Panc1 (cell line): ENCODE results near the gene TTC3. TPM values are rescaled to one million over a fixed set of nuclear protein-coding genes. Genes with fewer than 3 reads are reported as not detected.

Source experiments
- ATAC-seq: fragments of 200-7000 bp; cut with Tn5 transposase; 2 replicates; pipeline ENCODE4 v1.9.1; 2020; ENCODE audit warnings: mild to moderate bottlenecking, moderate library complexity
- BruUV-seq: library from RNA; stranded (reverse); fragments of 400-500 nt; replicated peaks from 2 replicates; lab custom pipeline; 2021; lab: Mats Ljungman, UMichigan
- CTCF ChIA-PET: fragments of 300-600 bp; sonication (Branson Sonifier 250); formaldehyde crosslinking; loops from one replicate; lab custom pipeline; 2022; ENCODE audit warnings: antibody characterized with exemption; lab: Charles Lee
- POLR2A ChIA-PET: fragments of 300-600 bp; sonication (Branson Sonifier 250); formaldehyde crosslinking; loops from one replicate; lab custom pipeline; 2022; ENCODE audit warnings: antibody characterized with exemption; lab: Charles Lee
- DNase-seq: peaks from one replicate; pipeline ENCODE4 v3.0.0-alpha.2; 2010; ENCODE audit warnings: low read depth, low spot score
- H3K27ac ChIP-seq: 2 replicates; pipeline ENCODE4 v1.5.1; 2011; ENCODE audit warnings: mild to moderate bottlenecking, low read length, inconsistent platforms
- H3K27me3 ChIP-seq: fragments of 200-500 bp; sonication (Bioruptor generic); 2 replicates; pipeline ENCODE4 v1.6.0; 2014; ENCODE audit warnings: low read length, inconsistent platforms; ENCODE audit not compliant: control insufficient read depth, insufficient read depth
- H3K36me3 ChIP-seq: fragments of 200-500 bp; sonication (Bioruptor generic); 2 replicates; pipeline ENCODE4 v1.5.1; 2014; ENCODE audit warnings: inconsistent platforms, mild to moderate bottlenecking, low read length, moderate library complexity; ENCODE audit not compliant: control insufficient read depth, insufficient read depth
- H3K4me1 ChIP-seq: 2 replicates; pipeline ENCODE4 v1.5.1; 2011; ENCODE audit warnings: inconsistent platforms, mild to moderate bottlenecking, low read length, moderate library complexity; ENCODE audit not compliant: control insufficient read depth, insufficient read depth
- H3K4me3 ChIP-seq, 2 experiments: 2 replicates each; pipeline ENCODE4 v1.5.1; 2011 to 2012; ENCODE audit warnings: low read depth in 2 of 2, low read length in 2 of 2, mild to moderate bottlenecking in 2 of 2, inconsistent platforms in 1 of 2, moderate library complexity in 1 of 2
- H3K9me3 ChIP-seq: fragments of 200-500 bp; sonication (Bioruptor generic); 2 replicates; pipeline ENCODE4 v1.5.1; 2014; ENCODE audit warnings: low read depth, mild to moderate bottlenecking, inconsistent platforms, low read length, moderate library complexity; ENCODE audit not compliant: control insufficient read depth, insufficient read depth
- POLR2AphosphoS5 ChIP-seq: IDR thresholded peaks from 2 replicates; pipeline ENCODE4 v1.6.1; 2012; ENCODE audit warnings: mild to moderate bottlenecking, low read depth, low read length, moderate library complexity
- REST ChIP-seq, 2 experiments: IDR thresholded peaks; 2 replicates each; pipeline ENCODE4 v1.6.1; 2011 to 2012; ENCODE audit warnings: low read depth in 2 of 2, control low read depth in 1 of 2, low read length in 1 of 2, mild to moderate bottlenecking in 1 of 2, moderate library complexity in 1 of 2; ENCODE audit not compliant: insufficient read depth in 1 of 2
- SIN3A ChIP-seq: IDR thresholded peaks from 2 replicates; pipeline ENCODE4 v1.6.1; 2012; ENCODE audit warnings: low read depth, mild to moderate bottlenecking, low read length, moderate library complexity, borderline replicate concordance; ENCODE audit not compliant: insufficient read depth
- TCF7L2 ChIP-seq: IDR thresholded peaks from 2 replicates; pipeline ENCODE4 v1.6.1; 2011; ENCODE audit warnings: mild to moderate bottlenecking, low read depth, low read length, inconsistent platforms
- in situ Hi-C: cut with HindIII; loops from 2 replicates; pipeline ENCODE4 v1.10.0; 2016; ENCODE audit warnings: low sequenced_read_pairs, low pct_unique_long_range_greater_than_20kb
- intact Hi-C: fragments of 100-400 bp; cut with micrococcal nuclease; formaldehyde crosslinking; loops from one replicate; pipeline ENCODE4 v1.10.0; 2022; ENCODE audit not compliant: unreplicated experiment
- total RNA-seq: library from RNA; stranded (reverse); gene quantifications from one replicate; pipeline ENCODE4 v1.2.1, GENCODE V29; 2021; ENCODE audit not compliant: unreplicated experiment
- TF ChIP-seq, protein P1 (sequence below): fragments of 450-650 bp; IDR thresholded peaks from 2 replicates; pipeline ENCODE4 v1.5.1; 2017; ENCODE audit warnings: mild to moderate bottlenecking

Gene TTC3
- total RNA-seq, 1 experiment from 2014 or later = 83.0 TPM

GRCh38 chr21:37172646-37173045 lies 99.6 kb downstream of the TTC3 start:
- H3K27ac ChIP-seq = no peak overlapping the region
- no peaks in the 10 kb centered on the region for H3K9me3 ChIP-seq
- intact Hi-C loops = no loop called here
- no peak overlapping the region for H3K4me3 ChIP-seq
- ChIA-PET POLR2A (no interaction called here), CTCF (no interaction called here)
- DNase-seq = no peak
- no TSS peak for BruUV-seq
- TF ChIP-seq POLR2AphosphoS5 = no peak
- TF ChIP-seq, protein P1, sequence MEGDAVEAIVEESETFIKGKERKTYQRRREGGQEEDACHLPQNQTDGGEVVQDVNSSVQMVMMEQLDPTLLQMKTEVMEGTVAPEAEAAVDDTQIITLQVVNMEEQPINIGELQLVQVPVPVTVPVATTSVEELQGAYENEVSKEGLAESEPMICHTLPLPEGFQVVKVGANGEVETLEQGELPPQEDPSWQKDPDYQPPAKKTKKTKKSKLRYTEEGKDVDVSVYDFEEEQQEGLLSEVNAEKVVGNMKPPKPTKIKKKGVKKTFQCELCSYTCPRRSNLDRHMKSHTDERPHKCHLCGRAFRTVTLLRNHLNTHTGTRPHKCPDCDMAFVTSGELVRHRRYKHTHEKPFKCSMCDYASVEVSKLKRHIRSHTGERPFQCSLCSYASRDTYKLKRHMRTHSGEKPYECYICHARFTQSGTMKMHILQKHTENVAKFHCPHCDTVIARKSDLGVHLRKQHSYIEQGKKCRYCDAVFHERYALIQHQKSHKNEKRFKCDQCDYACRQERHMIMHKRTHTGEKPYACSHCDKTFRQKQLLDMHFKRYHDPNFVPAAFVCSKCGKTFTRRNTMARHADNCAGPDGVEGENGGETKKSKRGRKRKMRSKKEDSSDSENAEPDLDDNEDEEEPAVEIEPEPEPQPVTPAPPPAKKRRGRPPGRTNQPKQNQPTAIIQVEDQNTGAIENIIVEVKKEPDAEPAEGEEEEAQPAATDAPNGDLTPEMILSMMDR = no peak
- TF ChIP-seq SIN3A = no peak
- no peak for TF ChIP-seq TCF7L2
- no peak for TF ChIP-seq REST (IDR thresholded peaks at IDR 0.05; ENCODE audit: insufficient read depth in 1 of 2, low read depth in 2 of 2, low read length in 1 of 2)
- no peaks in the 10 kb centered on the region for H3K27me3 ChIP-seq
- H3K36me3 ChIP-seq = peaks cover 18% of the 10 kb centered on the region
- no peaks in the 10 kb centered on the region for H3K4me1 ChIP-seq
- in situ Hi-C loops = no loop called here
- ATAC-seq = no peak

DNA sequence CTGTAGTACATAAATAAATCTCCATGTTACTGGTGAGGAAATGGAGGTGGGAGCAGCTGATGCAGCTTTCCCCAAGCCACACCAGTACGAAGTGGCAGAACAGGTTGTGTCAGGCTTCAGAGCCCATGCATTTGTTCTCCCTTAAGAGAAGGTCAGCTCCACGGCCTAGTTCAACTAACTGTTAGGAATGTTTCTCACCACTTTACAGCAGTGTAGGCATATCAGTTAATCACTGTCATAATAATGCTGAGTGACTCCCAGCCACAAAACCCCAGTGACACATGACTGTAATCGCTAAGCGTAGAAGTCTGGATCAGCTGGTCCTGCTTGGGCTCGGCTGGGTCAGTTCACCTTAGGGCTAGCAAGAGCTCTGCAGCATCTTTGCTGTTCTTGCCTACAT lies 103.7 kb downstream of the TTC3 start:
- Histone ChIP-seq H3K27me3 (no peaks in the 10 kb centered on the region), H3K4me1 (no peaks in the 10 kb centered on the region), H3K4me3 (no peak overlapping the region), H3K27ac (no peak overlapping the region), H3K9me3 (no peaks in the 10 kb centered on the region), H3K36me3 (peaks cover 12% of the 10 kb centered on the region)
- POLR2A ChIA-PET = no interaction called here
- intact Hi-C loops = no loop called here
- no peak for TF ChIP-seq REST (IDR thresholded peaks at IDR 0.05; ENCODE audit: insufficient read depth in 1 of 2, low read depth in 2 of 2, low read length in 1 of 2)
- TF ChIP-seq, protein P1 = no peak
- TF ChIP-seq POLR2AphosphoS5 = no peak
- no peak for TF ChIP-seq TCF7L2
- TF ChIP-seq SIN3A = no peak
- DNase-seq (no peak), ATAC-seq (no peak)
- in situ Hi-C loops = no loop called here
- CTCF ChIA-PET = no interaction called here
- BruUV-seq = no TSS peak
